Posterior vena cava (tissue), 2 donors: ENCODE results near the gene TCEANC2. TPM values are rescaled to one million over a fixed set of nuclear protein-coding genes. Genes with fewer than 3 reads are reported as not detected.
"Not testable (repeated sequence)": the region's sequence is repeated elsewhere in the genome, so short reads cannot be mapped to it uniquely, and the experiment has no call there.

ENCODE experiments used
- DNase-seq: peaks from one replicate; pipeline ENCODE4 v3.0.0-alpha.2; 2020; ENCODE audit warnings: low spot score
- intact Hi-C, 2 donors: fragments of 100-400 bp; cut with DNase I; formaldehyde crosslinking; loops; one replicate each; pipeline versions ENCODE4 v1.14.1 to v1.14.2; 2022 to 2023
- total RNA-seq, 2 donors: library from RNA; stranded (reverse); fragmentation: NEBNext Ultra II Directional; extraction: Animal tissue kit (Norgen Biotek cat#: 25700); gene quantifications; one replicate each; pipeline ENCODE4 v1.2.1, GENCODE V29; 2021
- donor health status: DM: yes; HTN: yes; CAD: no.
- donor health status: DM: yes; HTN: yes; CAD: no.

The TCEANC2 gene
- total RNA-seq, 2 donors from 2014 or later: 4.4 to 5.7 TPM

DNA sequence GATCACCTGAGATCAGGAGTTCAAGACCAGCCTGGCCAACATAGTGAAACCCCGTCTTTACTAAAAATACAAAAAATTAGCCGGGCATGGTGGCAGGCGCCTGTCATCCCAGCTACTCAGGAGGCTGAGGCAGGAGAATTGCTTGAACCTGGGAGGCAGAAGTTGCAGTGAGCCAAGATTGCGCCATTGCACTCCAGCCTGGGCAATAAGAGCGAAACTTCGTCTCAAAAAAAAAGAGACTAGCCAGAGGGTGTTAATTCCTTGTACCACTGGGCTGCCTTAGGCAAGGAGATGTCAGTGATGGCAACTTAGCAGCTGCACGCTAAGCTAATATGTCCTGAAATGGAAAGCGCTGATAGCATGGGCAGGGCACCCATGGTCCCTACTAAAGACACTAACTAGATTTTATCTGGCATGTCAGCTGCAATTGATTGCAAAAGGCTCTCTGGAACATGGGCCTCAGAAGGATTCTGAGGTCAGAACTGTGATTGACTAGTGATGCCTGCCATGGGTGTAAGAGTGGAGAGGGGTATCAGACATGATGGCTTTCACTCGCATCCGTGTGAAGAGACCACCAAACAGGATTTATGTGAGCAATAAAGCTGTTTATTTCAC is 33.7 kb upstream of the TCEANC2 start:
- DNase-seq, intact Hi-C loops: not testable (repeated sequence)

DNA sequence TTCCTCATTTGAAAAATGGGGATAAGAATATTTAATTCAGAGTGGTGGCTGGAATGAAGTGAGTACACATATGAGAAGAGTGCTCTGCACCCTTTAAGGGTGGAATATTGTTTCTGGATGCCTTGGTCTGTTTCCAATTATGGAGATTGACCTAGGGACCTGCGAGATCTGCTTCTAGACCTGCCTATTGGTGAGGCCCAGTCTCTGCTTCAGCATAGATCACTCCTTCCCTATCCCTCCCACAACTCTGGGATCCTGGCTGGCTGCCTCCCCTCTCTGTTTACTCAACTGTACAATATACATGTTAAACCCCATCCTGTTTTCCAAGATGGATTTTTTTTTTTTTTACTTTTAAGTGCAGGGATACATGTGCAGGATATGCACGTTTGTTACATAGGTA is 29.1 kb upstream of the TCEANC2 start:
- no peak for DNase-seq
- intact Hi-C loops: no loop called here

DNA sequence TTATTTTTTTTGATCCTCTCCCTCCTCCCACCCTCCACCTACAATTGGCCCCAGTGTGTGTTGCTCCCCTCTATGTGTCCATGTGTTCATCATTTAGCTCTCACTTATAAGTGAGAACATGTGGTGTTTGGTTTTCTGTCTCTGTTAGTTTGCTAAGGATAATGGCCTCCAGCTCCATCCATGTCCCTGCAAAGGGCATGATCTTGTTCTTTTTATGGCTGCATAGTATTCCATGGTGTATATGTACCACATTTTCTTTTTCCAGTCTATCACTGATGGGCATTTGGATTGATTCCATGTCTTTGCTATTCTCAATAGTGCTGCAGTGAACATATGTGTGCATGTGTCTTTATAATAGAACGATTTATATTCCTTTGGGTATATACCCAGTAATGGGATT is 28.6 kb upstream of the TCEANC2 start:
- DNase-seq, intact Hi-C loops: not testable (repeated sequence)

DNA sequence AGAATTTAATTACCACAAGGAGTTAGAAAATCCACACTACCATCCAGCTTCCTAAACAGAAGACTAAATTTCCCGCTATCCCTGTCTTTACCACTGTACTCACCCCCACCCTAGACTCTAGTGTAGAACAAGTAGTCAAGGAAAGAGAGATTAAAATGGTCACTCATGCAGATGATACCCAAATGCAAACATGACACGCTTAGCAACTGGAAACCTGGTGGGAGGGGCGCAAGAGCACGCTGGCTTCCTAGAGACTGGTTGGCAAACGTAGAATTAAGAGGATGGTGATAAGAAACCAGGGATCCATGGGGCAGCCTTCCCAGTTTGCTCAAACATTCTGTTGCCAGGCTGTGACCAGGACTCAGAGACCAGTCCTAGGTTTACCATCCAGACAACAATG is 25.6 kb upstream of the TCEANC2 start:
- intact Hi-C loops: loop anchor here in 1 of 2 donors (2.0 kb wide), 1 partner anchor 65 kb away; no protein-coding TSS in a partner anchor
- no peak for DNase-seq

DNA sequence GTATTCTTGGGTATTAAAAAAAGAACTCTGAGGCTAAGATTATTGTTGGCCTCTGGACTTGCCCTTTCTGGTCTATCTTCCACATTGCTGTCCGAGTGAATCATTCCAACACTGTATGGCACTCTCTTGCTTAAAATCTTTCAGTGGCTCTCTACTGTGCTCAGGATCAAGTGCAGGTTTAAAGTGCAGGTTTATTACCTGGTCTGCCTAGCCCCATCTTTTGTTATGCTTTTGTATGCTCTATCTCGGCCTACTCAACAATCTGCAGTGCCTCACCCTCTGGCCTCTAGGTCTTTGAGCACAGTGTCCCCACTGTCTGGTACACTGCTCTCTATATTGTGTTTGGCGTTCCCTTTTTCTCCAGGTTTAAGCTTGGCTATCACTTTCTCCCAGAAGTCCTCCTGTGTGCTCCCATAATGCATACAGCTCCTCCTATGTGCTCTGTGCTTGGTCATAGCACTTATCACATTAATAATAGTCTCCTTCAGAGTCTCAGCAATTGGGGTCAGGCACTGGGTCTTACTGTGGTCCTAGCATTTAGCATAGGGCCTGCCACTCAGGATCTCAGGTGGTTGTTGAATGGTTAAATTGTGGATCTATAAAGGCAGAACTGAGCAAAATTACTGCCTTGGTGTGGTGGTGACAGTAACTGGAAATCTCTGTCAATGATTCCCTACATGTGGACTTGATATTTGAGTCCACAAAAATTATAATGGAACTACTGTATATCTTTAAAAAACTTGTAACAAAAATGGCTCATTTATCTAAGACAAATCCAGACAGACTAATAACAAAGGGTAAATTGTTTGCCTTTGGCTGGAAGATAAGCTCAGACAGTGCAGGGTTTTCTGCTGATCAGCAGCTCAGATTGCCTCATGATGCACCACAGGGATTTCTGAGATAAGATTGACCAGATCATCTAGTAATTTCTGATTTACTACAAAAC is 24.8 kb upstream of the TCEANC2 start:
- DNase-seq: no peak
- intact Hi-C loops: loop anchor here in 1 of 2 donors (2.0 kb wide), 1 partner anchor 64 kb away; no protein-coding TSS in a partner anchor

DNA sequence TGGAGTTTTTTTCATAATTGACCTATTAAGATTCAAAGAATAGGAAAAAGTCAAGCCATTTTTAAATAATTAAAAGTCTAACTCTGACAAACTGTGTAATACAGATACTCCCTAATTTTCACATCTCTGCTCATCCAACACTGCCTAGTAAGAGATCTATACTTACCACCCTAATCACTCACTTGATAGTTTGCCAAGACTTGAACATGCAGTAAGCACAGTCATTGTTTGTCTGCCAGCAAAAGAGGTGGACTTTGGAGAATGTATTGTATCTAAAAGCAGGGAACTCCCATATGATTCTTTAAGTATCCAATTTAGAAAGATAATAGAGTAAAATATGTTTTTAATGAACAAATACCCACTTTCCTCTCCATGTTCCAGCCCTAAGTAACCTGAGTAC is 15.9 kb upstream of the TCEANC2 start:
- no peak for DNase-seq
- intact Hi-C loops: no loop called here

DNA sequence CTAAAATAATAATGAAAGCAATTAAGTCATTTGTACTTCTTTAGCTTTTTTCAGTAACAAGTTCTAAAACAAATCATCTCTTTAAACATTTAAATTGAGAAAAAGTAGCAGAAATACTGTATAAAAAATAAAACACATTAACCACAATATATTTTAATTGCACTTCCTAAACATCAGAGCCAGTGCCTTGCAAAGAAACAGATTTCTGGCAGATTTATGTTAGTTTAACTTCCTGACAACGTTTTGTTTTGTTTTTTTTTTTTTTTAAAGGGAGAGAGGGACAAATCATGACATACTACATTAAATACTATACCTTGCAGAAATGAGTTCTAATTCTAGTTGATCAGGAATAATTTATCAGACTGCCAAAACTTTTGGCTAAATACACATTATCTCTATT is 11.6 kb upstream of the TCEANC2 start:
- intact Hi-C loops: no loop called here
- no peak for DNase-seq

DNA sequence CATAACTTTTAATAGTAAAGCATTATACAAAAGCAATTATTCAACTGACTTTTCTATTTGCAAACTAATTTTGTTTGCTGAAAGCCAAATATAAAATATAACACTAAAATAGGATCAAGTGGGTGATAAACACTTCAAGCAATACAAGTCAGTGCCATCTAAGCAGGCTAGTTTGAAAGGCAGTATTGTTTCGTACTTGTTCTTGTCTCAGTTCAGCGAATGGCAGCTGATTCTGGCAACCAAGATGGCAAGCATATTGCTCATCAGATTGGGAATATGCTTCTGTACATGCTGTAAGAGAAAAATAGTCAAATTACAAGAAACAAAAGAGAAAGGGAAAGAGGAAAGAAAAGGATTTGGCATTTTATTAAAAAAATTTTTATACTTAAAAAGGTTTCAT is 7.9 kb upstream of the TCEANC2 start:
- no peak for DNase-seq
- intact Hi-C loops: no loop called here

DNA sequence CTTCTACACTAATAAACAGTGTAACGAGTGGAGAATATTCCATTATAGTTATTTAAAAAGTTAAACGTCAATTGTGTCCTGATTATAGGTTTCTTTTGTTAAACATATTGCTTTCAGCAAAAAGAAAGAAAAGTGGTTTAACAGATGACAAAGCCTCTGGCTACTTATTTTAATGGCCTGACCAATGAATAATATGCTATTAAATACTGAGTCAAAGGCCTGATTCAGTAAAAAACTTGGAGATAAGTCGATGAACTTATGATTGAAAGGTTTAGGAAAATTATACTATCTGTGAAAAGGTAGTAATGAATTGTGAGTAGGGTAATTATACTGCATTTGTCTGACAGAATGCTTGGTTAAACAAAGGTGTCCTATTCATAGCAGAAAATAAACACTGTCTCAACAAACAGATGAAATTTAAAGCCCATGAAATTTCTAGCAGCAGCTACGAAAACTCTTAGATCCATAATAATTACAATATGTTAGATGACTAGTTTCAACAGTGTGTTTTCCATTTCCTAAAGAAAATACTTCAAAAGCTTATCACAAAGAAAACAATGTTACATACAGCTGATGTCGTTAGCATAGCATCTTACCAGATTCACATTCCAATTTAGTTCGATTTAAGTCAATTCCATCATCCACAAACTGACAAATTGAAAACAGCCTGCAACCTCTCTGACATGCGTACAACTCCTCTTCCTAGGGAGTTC is 6.6 kb upstream of the TCEANC2 start:
- intact Hi-C loops: no loop called here
- DNase-seq: no peak

DNA sequence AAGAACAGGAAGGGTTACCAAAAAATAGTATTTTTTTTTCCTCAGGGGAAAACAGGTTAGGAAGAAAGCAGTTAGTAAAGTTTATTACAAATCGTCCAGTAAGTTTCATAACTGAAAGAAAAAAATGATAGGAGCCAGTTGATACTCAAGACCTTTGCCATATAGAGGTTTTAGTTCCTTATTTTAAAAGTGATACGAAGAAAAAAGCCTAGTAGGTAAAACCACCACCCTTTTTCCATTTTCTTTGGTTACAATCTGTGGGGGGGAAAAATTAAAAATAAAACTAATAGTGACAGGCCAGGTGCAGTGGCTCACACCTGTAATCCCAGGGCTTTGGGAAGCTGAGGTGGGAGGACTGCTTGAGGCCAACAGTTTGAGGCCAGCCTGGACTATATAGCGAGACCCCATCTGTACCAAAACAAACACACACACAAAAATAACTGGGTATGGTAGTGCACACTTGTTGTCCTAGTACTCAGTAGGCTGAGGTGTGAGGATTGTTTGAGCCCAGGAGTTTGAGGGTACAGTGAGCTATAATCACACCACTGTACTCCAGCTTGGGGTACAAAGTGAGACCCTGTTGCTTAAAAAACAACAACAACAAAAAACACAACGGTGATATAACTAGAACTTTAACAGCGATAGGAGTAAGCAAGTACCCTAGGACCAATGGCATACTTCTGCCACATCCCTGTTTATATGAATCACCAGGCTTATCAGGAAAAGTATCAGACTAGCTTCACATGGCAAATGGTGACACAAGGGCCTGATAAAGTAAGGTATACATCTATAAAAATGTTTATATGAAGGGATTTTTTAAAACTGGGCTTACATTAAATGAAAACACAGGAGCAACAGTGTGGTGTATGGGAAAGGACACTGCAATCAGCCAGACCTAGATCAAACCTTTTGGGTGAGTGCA is 5.8 kb upstream of the TCEANC2 start:
- intact Hi-C loops: no loop called here
- no peak for DNase-seq

DNA sequence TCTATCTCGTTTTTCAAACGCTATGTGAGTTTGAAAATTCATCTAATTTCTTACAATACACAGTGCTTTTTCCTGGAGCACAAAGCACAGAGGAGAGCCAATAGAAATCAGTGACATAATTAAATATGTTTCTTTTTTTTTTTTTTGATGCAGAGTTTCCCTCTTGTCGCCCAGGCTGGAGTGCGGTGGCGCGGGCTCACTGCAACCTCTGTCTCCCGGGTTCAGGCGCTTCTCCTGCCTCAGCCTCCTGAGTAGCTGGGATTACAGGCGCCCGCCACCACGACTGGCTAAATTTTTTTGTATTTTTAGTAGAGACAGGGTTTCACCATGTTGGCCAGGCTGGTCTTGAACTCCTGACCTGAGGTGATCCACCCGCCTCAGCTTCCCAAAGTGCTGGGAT is 3.0 kb upstream of the TCEANC2 start:
- DNase-seq, intact Hi-C loops: not testable (repeated sequence)

DNA sequence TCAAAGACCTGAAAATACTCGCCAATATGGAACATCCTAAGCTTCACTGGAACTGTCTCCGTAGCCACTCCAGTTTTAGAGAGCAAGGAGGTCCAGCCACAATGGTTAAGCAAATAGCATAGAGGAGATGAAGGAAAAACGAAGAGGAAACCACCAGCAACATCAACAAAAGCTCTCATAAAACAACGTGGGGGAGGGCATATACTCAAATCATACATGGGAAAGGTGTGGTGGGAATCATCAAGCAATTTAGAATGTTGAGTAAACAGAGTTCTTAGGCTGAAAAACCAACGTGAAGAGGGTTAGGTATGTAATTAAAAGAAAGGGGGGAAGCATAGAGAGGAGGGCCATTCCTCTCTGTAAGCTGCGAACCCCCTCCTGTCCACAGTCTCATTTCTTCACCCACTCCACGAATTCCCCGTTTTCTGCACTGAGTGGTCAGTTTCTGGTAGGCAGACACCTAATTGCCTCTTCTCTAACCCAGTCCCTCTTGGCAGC is 1.4 kb upstream of the TCEANC2 start:
- intact Hi-C loops: no loop called here
- no peak for DNase-seq

DNA sequence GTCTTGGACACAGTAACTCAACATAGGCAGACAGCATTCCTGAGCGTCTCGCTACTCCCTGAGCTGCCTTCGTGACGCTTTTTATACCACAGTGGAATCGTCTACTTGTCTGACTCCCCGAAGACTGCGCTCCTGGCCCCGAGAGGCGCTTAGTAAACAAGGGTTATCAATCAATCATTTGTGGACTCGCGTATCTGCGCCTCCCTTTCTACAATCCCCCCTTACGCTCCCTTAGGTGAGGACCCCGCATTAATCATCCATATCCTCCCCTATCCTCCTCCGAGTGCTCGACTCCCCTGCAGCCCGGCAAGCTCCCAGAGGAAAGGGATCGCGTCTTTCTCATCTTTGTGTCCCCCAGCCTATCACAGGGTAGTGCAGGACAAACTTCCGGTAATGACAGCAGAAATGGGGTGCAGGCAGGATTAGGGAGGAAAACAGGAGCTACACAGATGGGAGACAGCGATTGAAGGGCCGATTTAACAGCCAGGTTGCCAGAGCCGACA is 926 bp upstream of the TCEANC2 start:
- DNase-seq: no peak
- intact Hi-C loops: no loop called here

DNA sequence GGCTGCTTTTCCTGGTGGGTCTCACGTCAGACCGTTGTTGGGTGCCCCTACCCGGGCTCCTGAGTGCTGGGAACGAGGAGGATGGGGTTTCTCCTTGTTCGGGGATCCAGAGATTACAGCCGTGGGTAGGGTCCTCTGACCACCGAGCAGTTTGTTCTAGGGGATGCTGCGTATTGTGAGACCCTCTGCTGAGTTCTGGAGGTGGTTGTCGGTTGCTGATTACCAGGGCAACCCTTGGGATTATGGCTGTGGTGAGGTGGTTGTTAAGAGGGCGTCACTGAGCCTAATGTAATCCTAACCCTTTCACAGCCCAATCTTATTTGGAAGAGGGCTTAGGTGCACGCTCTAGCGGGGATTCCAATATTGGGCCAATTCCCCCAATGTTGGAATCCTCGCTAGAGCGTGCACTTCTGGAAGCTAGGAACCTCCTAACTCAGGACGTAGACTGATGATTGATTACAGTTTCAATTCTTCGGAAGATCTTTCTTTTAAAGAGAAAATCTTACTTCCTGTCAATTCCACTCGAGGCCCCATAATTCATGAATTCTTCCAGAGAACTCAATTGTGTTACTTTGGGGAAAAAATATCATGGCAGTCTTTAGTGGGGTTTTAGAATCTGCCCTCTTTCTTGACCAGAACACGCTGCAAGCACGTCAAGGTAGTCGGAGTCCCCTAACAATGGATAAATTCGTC is 483 bp downstream of the TCEANC2 start:
- no peak for DNase-seq
- intact Hi-C loops: no loop called here

DNA sequence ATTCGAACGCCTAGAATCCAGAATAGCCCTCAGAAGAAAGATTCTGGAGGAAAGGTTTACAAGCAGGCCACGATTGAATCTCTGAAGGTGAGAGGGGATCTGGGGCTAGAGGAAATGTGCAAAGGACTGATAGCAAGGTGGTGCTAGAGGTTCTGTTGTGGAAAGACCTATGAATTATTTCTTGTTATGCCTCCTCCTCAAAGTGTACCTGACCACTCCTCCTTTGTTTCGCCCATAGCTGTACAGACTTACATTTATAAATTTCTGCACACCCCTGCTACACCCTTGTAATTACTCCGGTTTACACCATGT is 986 bp downstream of the TCEANC2 start:
- intact Hi-C loops: no loop called here
- DNase-seq: no peak

DNA sequence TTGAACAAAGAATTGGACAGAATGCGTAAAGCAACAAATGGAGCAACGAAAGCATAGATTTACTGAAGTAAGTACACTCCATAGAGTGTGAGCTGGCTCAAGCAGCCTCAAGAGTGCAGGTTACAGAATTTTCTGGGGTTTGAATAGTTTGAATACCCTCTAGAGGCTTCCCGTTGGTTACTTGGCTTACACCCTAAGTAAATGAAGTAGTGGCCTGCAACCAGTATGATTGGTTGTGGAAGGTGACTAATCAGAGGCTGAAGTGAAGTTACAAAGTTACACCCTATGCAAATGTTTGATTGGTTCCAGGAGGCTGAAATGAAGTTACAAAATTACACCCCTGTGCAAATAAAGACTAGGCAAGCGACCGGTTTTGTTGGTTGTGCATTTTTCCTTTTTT is 10.9 kb downstream of the TCEANC2 start:
- intact Hi-C loops: no loop called here
- no peak for DNase-seq

DNA sequence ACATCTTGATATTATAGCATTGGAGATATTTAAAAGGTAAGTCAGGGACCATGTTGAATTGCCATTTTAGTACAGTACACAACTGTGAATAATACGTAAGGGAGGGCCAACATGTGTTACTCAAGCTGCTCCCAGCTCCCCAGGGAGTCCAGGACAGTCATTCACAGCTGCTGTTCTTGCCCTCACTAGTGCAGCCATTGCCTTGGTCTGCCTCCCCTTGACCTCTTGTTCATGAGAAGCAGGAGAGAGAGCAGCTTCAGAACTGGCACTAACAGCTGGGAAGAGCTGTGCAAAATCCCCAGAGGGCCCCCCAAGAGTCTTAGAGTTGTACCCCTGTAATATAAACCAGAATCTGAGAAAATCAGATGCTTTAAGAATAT is 16.4 kb downstream of the TCEANC2 start:
- intact Hi-C loops: no loop called here
- DNase-seq: no peak

DNA sequence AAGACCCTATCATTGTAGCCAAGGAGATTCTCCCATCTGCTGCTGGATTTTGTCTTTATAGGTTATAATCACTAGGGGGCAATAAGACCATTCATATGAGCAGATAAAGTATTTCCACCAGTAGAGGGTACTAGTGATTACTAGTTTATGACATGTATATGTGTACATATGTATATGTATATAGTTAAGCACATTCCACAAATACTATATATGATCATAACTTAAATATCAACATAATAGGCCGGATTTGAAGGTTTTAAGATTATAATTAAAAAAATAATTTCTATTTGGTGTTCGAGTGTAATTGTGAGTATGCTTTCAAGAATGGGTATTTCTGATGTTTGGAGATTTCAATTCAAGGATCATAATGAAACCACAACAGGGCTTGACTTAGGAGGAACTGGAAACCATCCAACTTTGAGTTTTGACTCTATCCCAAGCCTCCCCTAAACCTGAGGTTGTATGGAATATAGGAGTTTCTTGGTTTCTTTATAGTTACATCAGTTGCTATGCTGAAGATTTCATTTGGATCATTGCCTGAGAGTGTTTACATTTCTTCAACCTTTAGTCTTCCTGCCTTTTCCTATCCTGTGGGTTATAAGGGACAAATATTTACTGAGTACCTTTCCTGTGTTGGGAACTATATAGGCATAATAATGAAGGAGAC is 16.9 kb downstream of the TCEANC2 start:
- intact Hi-C loops: no loop called here
- DNase-seq: no peak
